Measurements from ENCODE around the gene ADGRG7.
"Not testable (repeated sequence)": the region's sequence is repeated elsewhere in the genome, so short reads cannot be mapped to it uniquely, and the experiment has no call there.

The ADGRG7 gene

DNA sequence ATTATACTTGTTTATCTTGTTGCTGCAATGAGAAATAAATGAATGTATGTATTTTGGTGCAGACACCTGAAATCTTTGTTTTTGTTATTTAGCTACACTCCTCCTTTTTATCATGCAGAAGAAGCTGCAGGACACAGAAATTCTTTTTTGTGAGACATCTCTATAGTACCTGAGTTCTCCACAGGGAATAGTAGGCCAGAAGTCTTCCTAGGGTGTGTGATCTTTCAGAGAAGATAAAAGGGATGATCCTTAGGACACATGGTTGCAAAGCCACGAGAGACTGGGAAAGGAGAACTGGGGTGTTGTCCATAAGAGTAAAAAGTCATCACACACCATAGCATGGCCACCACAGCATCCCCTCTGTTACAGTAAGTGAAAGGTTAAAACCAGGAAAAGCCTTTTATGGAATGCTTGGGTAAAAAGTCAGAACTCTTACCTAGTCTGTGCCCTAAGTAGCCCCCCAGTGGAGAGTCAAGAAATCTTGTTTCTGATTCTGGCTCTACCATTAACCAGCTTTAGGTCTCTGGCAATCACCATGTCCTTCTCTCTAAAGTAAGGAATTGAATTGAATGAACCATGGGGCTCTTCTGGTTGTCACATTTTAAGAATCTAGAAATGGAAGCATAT, 31.9 kb upstream of the ADGRG7 start:
- H3K4me1 ChIP-seq (ENCODE audit: control insufficient read depth, insufficient read depth, low read length, poor library complexity, severe bottlenecking), result no peaks in the 10 kb centered on the region
- no peak overlapping the region for H3K4me3 ChIP-seq (ENCODE audit: insufficient read depth, low read depth, low read length, poor library complexity, severe bottlenecking)
- no peaks in the 10 kb centered on the region for H3K27me3 ChIP-seq (replicated peaks; ENCODE audit: control insufficient read depth, insufficient read depth, low read length, poor library complexity, severe bottlenecking)
- H3K36me3 ChIP-seq (ENCODE audit: control insufficient read depth, insufficient read depth, low read length), result no peaks in the 10 kb centered on the region
- no peaks in the 10 kb centered on the region for H3K9me3 ChIP-seq (ENCODE audit: control insufficient read depth, low read length)
- DNase-seq, result no peak
- no peak overlapping the region for H3K27ac ChIP-seq (ENCODE audit: insufficient read depth, low read length, poor library complexity, severe bottlenecking)

- DNase-seq, result no peak
- Histone ChIP-seq H3K4me1 (ENCODE audit: control insufficient read depth, insufficient read depth, low read length, poor library complexity, severe bottlenecking) (no peaks in the 10 kb centered on the region), H3K36me3 (ENCODE audit: control insufficient read depth, insufficient read depth, low read length) (no peaks in the 10 kb centered on the region), H3K27me3 (replicated peaks; ENCODE audit: control insufficient read depth, insufficient read depth, low read length, poor library complexity, severe bottlenecking) (no peaks in the 10 kb centered on the region), H3K27ac (ENCODE audit: insufficient read depth, low read length, poor library complexity, severe bottlenecking) (no peak overlapping the region), H3K9me3 (ENCODE audit: control insufficient read depth, low read length) (no peaks in the 10 kb centered on the region), H3K4me3 (ENCODE audit: insufficient read depth, low read depth, low read length, poor library complexity, severe bottlenecking) (no peak overlapping the region)
These were observed 30.8 kb upstream of the ADGRG7 start for GRCh38 chr3:100578646-100579045.

DNA sequence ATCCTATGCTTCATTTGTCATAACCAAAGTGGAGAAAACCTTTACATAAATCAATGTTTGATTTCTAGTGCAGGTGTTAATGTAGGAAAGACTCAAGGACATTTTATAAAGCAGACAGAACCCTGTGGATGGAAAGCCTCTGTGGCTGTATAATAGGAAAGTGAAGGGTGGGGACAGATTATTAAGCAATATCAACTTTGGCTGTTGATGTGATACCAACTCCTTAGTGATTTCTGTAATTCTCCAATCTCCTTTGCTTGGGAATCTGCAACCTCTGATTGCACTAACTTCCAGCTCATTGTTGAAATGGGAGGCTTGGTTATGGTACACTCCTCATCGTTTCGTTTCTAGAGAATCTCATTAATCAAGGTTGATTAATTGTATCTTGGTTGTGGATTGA, 29.3 kb upstream of the ADGRG7 start:
- Histone ChIP-seq H3K27ac (ENCODE audit: insufficient read depth, low read length, poor library complexity, severe bottlenecking) (no peak overlapping the region), H3K9me3 (ENCODE audit: control insufficient read depth, low read length) (no peaks in the 10 kb centered on the region), H3K27me3 (replicated peaks; ENCODE audit: control insufficient read depth, insufficient read depth, low read length, poor library complexity, severe bottlenecking) (no peaks in the 10 kb centered on the region), H3K4me3 (ENCODE audit: insufficient read depth, low read depth, low read length, poor library complexity, severe bottlenecking) (no peak overlapping the region), H3K4me1 (ENCODE audit: control insufficient read depth, insufficient read depth, low read length, poor library complexity, severe bottlenecking) (no peaks in the 10 kb centered on the region), H3K36me3 (ENCODE audit: control insufficient read depth, insufficient read depth, low read length) (no peaks in the 10 kb centered on the region)
- DNase-seq, result no peak

DNA sequence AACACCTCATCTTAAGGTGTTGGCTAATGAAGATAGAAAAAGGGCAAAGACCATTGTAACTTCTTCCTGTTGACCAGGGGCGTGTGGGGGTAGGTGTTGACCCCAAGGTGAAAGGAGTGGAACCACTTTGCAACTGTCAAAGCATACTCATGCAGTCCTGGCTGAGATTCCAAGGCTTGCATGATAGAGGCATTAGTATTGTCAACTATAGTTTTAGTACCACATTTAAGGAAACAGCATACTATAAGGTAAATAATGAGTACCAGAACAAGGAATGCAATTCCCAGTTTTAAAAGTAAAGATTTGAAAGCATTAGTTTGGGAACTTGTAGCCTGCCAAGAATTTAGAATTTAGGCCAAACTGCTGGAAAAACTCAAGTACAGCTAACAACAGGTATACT, 27.8 kb upstream of the ADGRG7 start:
- DNase-seq, result no peak
- Histone ChIP-seq H3K4me1 (ENCODE audit: control insufficient read depth, insufficient read depth, low read length, poor library complexity, severe bottlenecking) (no peaks in the 10 kb centered on the region), H3K4me3 (ENCODE audit: insufficient read depth, low read depth, low read length, poor library complexity, severe bottlenecking) (no peak overlapping the region), H3K36me3 (ENCODE audit: control insufficient read depth, insufficient read depth, low read length) (no peaks in the 10 kb centered on the region), H3K27ac (ENCODE audit: insufficient read depth, low read length, poor library complexity, severe bottlenecking) (no peak overlapping the region), H3K27me3 (replicated peaks; ENCODE audit: control insufficient read depth, insufficient read depth, low read length, poor library complexity, severe bottlenecking) (no peaks in the 10 kb centered on the region), H3K9me3 (ENCODE audit: control insufficient read depth, low read length) (no peaks in the 10 kb centered on the region)

GRCh38 chr3:100582157-100582556, 27.2 kb upstream of the ADGRG7 start:
- H3K9me3 ChIP-seq (ENCODE audit: control insufficient read depth, low read length); DNase-seq; H3K36me3 ChIP-seq (ENCODE audit: control insufficient read depth, insufficient read depth, low read length); H3K4me1 ChIP-seq (ENCODE audit: control insufficient read depth, insufficient read depth, low read length, poor library complexity, severe bottlenecking); H3K27ac ChIP-seq (ENCODE audit: insufficient read depth, low read length, poor library complexity, severe bottlenecking); H3K27me3 ChIP-seq (replicated peaks; ENCODE audit: control insufficient read depth, insufficient read depth, low read length, poor library complexity, severe bottlenecking); H3K4me3 ChIP-seq (ENCODE audit: insufficient read depth, low read depth, low read length, poor library complexity, severe bottlenecking): not testable (repeated sequence)

DNA sequence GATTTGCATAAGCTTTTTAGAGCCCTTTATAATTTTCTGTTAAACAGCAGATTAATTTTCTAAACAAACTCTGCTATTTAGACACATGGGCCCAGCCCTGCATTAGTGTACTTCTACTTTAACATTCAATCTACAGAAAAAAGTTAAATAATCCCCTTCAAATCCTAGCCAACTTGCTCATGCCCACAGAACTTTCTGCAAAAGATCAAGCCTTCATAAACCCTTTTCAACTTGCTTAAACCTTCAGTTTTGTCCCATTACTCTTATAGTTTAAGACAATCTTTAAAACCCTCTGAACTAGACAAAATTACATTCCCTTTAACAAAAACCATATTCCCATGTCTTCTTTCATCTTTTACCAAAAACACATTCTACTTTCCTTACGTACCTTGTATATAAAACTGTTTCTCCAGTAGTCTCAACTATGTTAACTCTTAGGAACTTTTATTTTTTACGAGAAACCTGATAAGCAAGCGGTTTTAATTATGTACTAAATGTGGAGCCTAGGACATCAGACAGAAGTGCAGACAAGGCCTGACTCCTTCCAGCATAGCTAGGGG, 25.2 kb upstream of the ADGRG7 start:
- Histone ChIP-seq H3K9me3 (ENCODE audit: control insufficient read depth, low read length) (no peaks in the 10 kb centered on the region), H3K27ac (ENCODE audit: insufficient read depth, low read length, poor library complexity, severe bottlenecking) (no peak overlapping the region), H3K27me3 (replicated peaks; ENCODE audit: control insufficient read depth, insufficient read depth, low read length, poor library complexity, severe bottlenecking) (no peaks in the 10 kb centered on the region), H3K4me3 (ENCODE audit: insufficient read depth, low read depth, low read length, poor library complexity, severe bottlenecking) (no peak overlapping the region), H3K4me1 (ENCODE audit: control insufficient read depth, insufficient read depth, low read length, poor library complexity, severe bottlenecking) (no peaks in the 10 kb centered on the region), H3K36me3 (ENCODE audit: control insufficient read depth, insufficient read depth, low read length) (no peaks in the 10 kb centered on the region)
- no peak for DNase-seq

GRCh38 chr3:100586832-100587231, 22.6 kb upstream of the ADGRG7 start:
- Histone ChIP-seq H3K27ac (ENCODE audit: insufficient read depth, low read length, poor library complexity, severe bottlenecking) (no peak overlapping the region), H3K4me1 (ENCODE audit: control insufficient read depth, insufficient read depth, low read length, poor library complexity, severe bottlenecking) (no peaks in the 10 kb centered on the region), H3K4me3 (ENCODE audit: insufficient read depth, low read depth, low read length, poor library complexity, severe bottlenecking) (no peak overlapping the region), H3K36me3 (ENCODE audit: control insufficient read depth, insufficient read depth, low read length) (no peaks in the 10 kb centered on the region), H3K27me3 (replicated peaks; ENCODE audit: control insufficient read depth, insufficient read depth, low read length, poor library complexity, severe bottlenecking) (no peaks in the 10 kb centered on the region), H3K9me3 (ENCODE audit: control insufficient read depth, low read length) (no peaks in the 10 kb centered on the region)
- DNase-seq, result no peak

- no peaks in the 10 kb centered on the region for H3K27me3 ChIP-seq (replicated peaks; ENCODE audit: control insufficient read depth, insufficient read depth, low read length, poor library complexity, severe bottlenecking)
- H3K9me3 ChIP-seq (ENCODE audit: control insufficient read depth, low read length), result no peaks in the 10 kb centered on the region
- no peaks in the 10 kb centered on the region for H3K36me3 ChIP-seq (ENCODE audit: control insufficient read depth, insufficient read depth, low read length)
These were observed 21.1 kb upstream of the ADGRG7 start for GRCh38 chr3:100588251-100588650.

GRCh38 chr3:100590114-100590839, 19.1 kb upstream of the ADGRG7 start:
- Histone ChIP-seq H3K4me3 (ENCODE audit: insufficient read depth, low read depth, low read length, poor library complexity, severe bottlenecking) (no peak overlapping the region), H3K4me1 (ENCODE audit: control insufficient read depth, insufficient read depth, low read length, poor library complexity, severe bottlenecking) (no peaks in the 10 kb centered on the region), H3K27ac (ENCODE audit: insufficient read depth, low read length, poor library complexity, severe bottlenecking) (no peak overlapping the region), H3K27me3 (replicated peaks; ENCODE audit: control insufficient read depth, insufficient read depth, low read length, poor library complexity, severe bottlenecking) (no peaks in the 10 kb centered on the region), H3K9me3 (ENCODE audit: control insufficient read depth, low read length) (no peaks in the 10 kb centered on the region), H3K36me3 (ENCODE audit: control insufficient read depth, insufficient read depth, low read length) (no peaks in the 10 kb centered on the region)
- peak; percentile 10 to 50 (median 18) for DNase-seq

More at GRCh38 chr3:100588251-100588650, 21.1 kb upstream of the ADGRG7 start:
- Histone ChIP-seq H3K4me3 (ENCODE audit: insufficient read depth, low read depth, low read length, poor library complexity, severe bottlenecking) (no peak overlapping the region), H3K4me1 (ENCODE audit: control insufficient read depth, insufficient read depth, low read length, poor library complexity, severe bottlenecking) (no peaks in the 10 kb centered on the region), H3K27ac (ENCODE audit: insufficient read depth, low read length, poor library complexity, severe bottlenecking) (no peak overlapping the region)
- no peak for DNase-seq

GRCh38 chr3:100590840-100591147, 18.6 kb upstream of the ADGRG7 start:
- Histone ChIP-seq H3K27ac (ENCODE audit: insufficient read depth, low read length, poor library complexity, severe bottlenecking) (no peak overlapping the region), H3K4me1 (ENCODE audit: control insufficient read depth, insufficient read depth, low read length, poor library complexity, severe bottlenecking) (no peaks in the 10 kb centered on the region), H3K9me3 (ENCODE audit: control insufficient read depth, low read length) (no peaks in the 10 kb centered on the region), H3K27me3 (replicated peaks; ENCODE audit: control insufficient read depth, insufficient read depth, low read length, poor library complexity, severe bottlenecking) (no peaks in the 10 kb centered on the region), H3K36me3 (ENCODE audit: control insufficient read depth, insufficient read depth, low read length) (no peaks in the 10 kb centered on the region), H3K4me3 (ENCODE audit: insufficient read depth, low read depth, low read length, poor library complexity, severe bottlenecking) (no peak overlapping the region)
- no peak for DNase-seq

Data from effector memory CD4-positive, alpha-beta T cell (primary cell).